ENCODE results near the gene MCM10. TPM values are rescaled to one million over a fixed set of nuclear protein-coding genes. Genes with fewer than 3 reads are reported as not detected.

Gene MCM10
- total RNA-seq, 4 donors from 2014 or later, result 1.3 to 7.6 (median 2.8) TPM

GRCh38 chr10:13193637-13194036 is 32.3 kb downstream of the MCM10 start:
- DNase-seq (ENCODE audit: low spot score) (no peak), ATAC-seq (ENCODE audit: low FRiP score) (no peak)
- no peak for TF ChIP-seq CTCF (IDR thresholded peaks at IDR 0.05)

- TF ChIP-seq CTCF (IDR thresholded peaks at IDR 0.05), result no peak
- no peak for ATAC-seq (ENCODE audit: low FRiP score)
Measured at GRCh38 chr10:13195016-13195415, 33.7 kb downstream of the MCM10 start.

GRCh38 chr10:13201132-13201531 is 39.8 kb downstream of the MCM10 start:
- ATAC-seq (ENCODE audit: low FRiP score) (no peak), DNase-seq (ENCODE audit: low spot score) (no peak)
- no peak for TF ChIP-seq CTCF (IDR thresholded peaks at IDR 0.05)

More at GRCh38 chr10:13195016-13195415, 33.7 kb downstream of the MCM10 start:
- no peak for DNase-seq (ENCODE audit: low spot score)

GRCh38 chr10:13206091-13206490 is 44.7 kb downstream of the MCM10 start:
- no peak for DNase-seq (ENCODE audit: low spot score)
- no peak for ATAC-seq (ENCODE audit: low FRiP score)
- TF ChIP-seq CTCF (IDR thresholded peaks at IDR 0.05), result no peak

- DNase-seq (ENCODE audit: low spot score) (no peak), ATAC-seq (ENCODE audit: low FRiP score) (no peak)
- no peak for TF ChIP-seq CTCF (IDR thresholded peaks at IDR 0.05)
Measured at GRCh38 chr10:13206546-13207443, 45.4 kb downstream of the MCM10 start.

GRCh38 chr10:13213163-13213562 is 51.8 kb downstream of the MCM10 start:
- ATAC-seq (ENCODE audit: low FRiP score), result no peak
- no peak for TF ChIP-seq CTCF (IDR thresholded peaks at IDR 0.05)
- no peak for DNase-seq (ENCODE audit: low spot score)

GRCh38 chr10:13218878-13219277 is 57.5 kb downstream of the MCM10 start:
- ATAC-seq (ENCODE audit: low FRiP score) (no peak), DNase-seq (ENCODE audit: low spot score) (no peak)
- no peak for TF ChIP-seq CTCF (IDR thresholded peaks at IDR 0.05)
